ENCODE data around the gene C2CD4D.
A peak's percentile ranks its signal among the peaks of the same experiment; 100 is the strongest.

Gene C2CD4D

DNA sequence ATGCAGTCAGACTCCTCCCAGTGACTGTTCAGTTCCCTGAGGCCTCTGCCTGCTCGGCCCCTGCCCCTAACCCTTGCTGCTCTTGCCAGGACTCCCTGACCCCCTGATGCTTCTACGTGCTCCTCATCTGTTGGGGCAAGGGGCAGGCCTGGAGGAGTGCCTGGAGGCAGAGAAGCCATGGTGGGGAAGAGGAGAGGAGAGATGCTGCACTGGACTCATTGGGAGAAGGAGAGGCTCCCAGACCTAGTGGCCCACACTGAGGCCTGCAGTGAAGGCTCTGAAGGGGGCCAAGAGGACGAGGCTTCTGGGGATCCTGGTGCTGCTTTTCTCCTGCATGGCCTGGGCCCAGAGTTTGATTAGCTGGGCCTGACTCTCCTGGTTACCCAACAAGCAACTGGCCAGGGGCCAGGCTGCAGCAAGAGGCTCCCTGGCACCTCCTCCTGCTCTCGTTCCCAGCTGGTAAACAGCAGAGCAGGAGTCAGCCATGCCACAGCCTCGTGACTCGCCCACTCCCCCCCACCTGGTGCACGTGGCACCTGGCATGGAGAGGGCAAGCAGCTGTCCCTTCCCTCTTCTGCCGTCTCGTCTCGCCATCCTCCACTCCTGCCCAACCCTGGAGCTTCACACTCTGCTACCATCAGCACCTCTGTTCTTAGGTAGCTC lies 7.2 kb downstream of the C2CD4D start:
- DNase-seq, result peak; percentile 94

DNA sequence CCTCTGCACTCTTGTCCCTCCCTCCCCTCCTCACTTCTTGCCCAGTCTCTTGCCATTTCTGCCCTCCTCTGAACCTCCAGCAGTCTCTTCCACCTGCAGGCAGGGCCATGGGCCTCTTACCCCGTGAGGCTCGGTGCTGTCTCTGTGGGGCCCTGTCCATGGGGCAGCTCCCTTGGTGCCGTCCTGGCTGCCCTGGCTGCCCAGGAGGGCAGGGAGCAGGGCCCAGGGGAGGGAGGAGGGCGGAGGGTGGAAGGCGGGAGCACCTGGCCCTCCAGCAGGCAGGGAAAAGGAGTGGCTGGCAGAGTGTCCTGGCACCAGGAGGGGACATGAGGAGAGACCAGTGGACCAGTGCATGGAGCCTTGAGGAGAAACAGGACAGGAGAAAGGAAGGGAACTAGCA lies 8.0 kb downstream of the C2CD4D start, which contains the start of gene RORC:
TSS of gene RORC (minus strand) at position 198 of the 400 bp plus-strand sequence. CDS start at position 160, 38 bp downstream.
- DNase-seq, result peak; percentile 20

DNA sequence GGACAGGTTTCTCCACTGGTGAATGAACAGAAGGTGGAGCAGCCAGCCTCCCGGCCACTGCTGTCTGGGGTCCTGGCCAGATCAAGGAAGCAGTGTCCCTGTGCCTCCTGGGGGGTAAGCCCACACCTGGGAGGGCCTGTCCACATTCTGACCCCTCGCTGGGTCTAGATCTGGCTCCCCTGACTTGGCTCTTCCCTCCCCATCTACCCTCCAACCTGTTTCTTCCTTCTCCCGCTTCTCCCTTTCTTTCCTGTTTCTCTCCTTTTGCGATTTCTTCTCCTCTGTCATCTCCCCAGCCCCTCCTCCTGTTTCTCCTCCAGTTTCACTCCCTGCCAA lies 8.4 kb downstream of the C2CD4D start:
- DNase-seq, result no peak

DNA sequence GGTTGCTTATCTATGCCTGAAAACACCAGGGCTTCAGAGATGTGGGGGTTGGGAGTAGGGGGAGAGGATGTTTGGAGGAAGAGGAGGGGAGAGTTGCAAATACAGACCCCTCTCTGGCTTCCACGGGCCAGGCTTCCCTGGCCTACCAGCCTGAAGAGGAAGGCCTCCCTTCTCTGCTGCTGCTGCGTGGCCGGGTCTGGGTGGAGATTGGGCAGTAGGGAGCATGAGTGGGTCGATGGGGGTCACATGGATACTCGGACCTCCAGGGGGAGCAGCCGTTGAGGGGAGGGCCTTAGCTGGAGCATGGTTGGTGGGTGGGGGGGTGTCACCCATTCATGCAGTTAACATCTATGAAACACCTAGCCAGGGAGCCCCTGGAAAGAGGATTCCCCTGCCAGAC lies 9.6 kb downstream of the C2CD4D start:
- no peak for DNase-seq

DNA sequence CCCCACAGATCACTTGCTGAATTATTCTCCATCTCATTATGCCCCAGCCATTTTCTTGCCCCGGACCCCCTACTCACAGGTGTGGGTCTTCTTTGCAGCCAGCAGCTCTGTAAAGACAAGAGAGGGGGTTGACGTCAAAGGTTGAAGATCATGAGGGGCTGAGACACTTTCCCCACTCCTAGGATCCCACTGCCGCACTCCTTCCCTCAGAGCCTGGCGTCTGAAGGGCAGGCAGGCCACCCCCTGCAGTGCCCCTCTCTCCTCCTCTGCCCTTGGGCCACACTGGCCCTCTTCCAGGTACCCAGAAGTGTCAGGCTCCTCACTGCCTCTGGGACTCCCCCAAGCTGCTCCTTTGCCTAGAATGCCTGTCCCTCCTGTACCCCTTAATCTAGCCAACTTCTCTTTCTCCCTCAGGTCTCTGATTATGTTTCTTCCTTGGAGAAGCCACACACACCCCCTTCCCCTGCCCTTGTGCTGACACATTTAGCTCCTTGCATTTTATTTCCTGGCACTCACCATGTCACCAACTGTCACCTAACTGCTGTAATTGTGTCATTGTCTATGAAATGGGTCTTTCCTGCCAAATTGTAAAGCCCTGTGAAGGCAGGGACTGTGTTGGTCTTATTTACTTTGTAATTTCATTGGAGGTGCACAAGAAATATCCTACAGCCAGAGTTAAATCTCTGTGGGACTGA lies 10.1 kb downstream of the C2CD4D start:
- DNase-seq, result no peak

DNA sequence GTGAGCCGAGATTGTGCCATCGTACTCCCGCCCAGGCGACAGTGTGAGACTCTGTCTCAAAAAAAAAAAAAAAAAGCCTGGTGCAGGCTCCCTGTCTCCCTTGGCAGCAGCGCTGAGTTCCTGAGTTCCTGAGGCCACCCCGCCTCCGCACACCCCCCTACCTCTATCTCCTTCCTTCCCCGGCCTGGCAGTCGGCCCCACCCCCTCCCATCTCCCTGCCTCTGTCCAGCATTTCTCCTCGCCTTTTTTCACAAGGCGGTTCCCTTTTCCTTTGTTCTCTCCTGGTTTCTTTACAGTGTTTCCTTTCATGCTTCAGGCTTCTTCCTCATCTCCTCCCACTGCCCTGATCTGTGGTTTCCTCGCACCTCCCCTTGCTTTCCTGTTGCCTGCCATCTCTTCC lies 10.7 kb downstream of the C2CD4D start:
- no peak for DNase-seq

DNA sequence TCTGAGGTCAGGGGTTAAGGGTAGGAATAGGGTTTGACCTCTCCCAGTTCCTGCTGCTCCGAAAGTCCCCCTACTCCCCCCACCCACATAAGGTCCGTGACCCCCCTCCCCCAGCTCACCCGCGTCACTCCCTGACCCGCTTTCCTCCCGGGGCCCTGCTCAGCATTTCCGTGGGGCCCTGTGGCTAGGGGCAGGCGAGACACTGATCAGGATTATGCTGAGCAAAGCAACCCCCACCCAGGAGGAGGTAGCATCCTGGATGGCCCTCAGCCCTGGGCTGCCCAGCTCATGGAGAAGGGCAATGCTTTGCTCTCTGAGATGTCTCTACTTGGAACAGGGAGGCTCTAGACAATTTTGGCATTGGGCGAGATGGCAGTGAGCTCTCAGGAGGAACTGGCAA lies 11.8 kb downstream of the C2CD4D start:
- no peak for DNase-seq

DNA sequence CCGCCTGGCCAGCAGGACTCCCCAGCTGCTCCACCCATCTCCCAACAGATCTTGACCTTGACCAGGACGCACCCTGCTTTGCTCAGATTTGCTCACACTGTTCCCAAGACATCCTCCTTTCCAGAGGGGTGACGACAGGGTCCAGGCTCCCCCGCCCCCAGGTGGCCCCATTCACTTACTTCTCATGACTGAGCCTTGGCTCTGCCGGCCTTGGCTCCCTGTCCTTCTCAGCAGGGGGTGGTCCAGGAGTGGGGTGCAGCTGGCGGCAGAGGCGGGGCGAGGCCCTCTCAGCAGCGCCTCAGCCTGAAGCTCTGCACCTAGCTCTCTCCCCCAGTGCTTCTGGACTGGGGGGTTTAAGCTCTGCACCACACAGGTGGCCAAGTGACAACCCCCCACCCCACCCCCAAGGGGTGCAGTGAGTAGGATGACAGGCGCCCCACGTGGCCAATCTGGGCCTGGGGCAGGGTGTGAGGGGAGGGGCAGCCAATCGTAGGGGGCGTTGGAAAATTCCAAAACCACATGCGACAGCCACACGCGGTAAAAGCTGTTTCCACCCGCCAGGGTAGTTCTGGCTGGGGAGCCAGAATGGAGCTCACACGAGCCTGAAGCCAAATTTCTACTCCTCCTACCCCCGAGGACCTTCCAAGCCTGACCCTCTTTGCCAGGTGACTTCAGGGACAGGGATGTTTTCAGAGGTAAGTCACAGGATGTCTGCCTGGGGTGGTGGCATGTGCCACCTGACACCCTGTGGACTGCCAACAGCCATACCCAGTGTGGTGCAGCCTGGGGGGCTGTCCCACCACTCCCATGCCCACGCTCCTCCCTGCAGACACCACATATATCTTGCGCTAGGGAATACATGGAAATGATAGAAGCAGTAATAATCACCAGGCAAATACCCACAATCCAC lies 13.6 kb downstream of the C2CD4D start:
- DNase-seq, result no peak

DNA sequence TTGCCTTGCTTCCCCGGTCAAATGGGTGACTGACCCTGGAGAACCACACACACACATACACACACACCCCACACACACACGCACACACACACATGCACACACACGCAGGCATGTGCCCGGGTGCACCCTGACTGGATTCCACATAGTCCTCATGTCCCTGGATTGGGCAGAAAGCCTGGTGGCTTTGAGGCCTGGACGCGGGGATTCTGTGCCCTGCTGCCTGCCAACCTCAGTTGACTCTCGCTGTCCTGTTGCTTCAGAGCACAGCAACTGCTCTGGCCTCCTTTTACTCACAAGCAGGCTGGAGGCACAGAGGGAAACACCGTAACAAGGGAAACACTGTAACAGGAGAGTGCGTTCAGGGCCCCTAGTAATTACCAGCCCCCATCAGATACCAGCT lies 14.4 kb downstream of the C2CD4D start:
- DNase-seq, result no peak

DNA sequence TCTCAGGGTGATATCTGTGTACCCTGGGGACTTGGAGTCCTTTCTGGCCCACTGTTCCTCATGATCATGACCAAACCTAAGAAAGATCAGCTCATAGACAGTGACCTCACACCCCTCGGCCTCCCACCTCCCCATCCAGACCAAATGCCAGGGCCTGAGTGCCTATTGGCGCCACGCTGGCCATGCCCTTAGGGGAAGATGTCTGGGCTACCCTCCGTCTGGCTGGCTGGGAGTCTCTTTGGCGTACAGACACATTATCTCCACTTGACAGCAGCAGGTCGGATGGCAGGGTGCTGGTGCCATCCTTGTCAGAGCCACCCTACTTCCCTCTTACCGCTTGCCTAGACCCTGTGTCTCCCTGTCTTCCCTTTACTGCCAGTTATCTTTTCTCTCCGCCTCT lies 16.4 kb downstream of the C2CD4D start:
- DNase-seq, result no peak

DNA sequence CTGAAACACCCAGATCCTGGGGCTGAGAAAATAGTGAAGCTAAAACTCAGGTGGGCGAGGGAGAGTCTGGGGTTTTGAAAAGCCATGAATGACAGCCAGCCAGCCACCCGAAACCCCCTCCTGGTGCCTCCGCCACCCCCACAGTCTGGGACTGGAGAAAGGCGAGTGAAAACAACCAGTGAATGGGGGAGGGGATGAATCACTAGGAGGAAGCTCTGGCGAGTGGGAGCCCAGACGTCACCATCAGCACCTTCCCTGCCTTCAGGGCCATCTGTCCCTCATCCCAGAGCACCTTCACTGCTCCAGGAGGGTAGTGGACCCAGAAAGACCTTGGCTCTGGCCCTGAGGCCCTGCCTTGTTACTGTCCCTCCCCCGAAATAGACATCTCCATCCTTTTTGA lies 17.2 kb downstream of the C2CD4D start:
- no peak for DNase-seq

DNA sequence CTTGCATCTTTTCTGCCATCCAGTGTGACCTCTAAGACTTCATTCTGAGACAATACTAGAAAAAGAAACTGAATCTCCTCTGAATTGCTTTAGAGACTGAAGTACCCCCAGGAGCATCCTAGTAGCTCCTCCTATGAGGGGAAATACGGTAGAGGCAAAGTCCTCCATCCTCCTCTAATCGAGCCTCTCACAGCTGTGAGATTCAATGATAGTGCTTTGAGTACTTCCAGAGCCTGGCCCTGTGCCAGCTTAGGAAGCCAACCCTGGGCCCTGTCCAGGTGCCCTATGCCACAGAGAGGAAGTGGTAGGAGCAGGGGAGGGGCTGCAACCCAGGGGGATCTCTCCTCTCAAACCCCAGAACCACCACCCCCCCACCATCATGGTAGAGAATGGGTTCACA lies 18.7 kb downstream of the C2CD4D start:
- peak; percentile 91 for DNase-seq

DNA sequence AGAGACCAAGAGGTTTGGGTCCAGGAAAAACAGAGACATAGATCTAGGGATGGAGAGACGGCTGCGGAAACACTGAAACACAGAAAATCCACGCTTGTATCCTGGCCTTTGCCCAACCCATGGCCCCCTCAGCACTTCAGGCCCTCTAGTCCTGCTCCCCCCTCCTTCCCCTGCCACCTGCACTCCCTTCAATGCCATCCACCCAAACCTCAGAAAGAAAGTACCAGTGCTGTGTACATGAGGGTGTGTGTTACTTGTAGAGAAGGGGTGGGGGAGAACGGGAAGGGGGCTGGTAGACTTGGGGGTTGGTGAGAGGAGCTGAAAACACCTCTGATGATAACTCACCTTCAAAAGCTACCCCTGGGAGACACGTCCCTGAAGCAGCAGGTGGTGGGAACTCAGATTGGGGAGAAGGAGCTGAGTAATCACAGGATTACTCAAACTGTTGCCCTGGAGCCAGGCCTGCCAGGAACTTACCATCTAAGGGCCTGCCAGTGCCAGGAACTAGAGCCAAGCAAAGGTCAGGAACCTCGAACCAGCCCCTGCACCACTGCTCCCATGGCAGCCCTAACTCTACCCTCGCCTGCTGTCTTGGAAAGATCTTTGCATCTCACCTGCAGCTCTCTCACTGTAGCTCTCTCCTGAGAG lies 19.5 kb downstream of the C2CD4D start:
- no peak for DNase-seq

DNA sequence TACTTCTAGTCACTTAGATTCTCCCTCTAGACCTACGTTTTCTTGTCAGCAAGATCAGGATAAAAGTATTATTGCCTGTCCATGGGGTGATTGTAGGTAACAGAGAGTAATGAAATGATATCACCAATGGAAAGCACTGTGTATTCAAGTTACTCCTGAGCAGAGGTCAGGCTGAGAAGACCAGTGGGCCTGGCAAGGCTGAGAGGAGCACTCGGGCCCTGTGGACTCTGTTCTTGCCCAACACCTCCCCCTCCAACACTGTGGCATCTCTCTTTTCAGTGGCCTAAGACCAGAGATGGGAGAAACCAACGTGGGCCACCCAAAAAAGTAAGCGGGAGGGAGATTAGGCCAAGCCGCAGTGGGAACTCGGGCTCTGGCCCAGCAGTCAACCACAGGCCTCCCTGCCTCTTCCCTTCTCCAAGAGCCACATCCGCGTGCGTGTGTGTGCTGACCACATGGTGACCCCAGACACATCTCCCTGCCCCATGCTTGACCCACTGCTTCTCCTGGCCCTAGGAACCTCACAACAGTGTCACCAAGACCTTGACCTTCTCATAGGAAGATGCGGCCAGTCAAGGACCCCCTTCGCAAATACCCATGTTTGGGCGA lies 20.3 kb downstream of the C2CD4D start:
- no peak for DNase-seq

DNA sequence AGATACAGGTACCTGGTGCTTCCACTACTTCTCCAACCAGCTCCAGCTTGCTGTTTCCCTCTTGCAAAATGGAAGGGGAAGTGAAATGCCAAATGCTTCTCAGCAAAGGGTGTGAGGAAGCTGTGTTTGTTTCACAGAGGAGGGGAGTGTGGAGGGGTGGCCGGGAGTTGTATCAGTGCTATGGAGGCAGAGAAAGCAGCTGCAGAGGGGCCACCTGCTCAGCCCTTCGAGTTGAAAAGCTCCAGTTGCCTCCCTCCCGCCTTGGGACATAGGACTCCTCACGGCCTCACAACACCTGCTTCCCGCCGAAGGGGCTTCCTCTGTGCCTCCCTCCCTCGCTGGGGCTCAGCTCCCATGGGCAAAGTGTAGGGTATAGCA lies 22.3 kb downstream of the C2CD4D start:
- peak; percentile 46 for DNase-seq

DNA sequence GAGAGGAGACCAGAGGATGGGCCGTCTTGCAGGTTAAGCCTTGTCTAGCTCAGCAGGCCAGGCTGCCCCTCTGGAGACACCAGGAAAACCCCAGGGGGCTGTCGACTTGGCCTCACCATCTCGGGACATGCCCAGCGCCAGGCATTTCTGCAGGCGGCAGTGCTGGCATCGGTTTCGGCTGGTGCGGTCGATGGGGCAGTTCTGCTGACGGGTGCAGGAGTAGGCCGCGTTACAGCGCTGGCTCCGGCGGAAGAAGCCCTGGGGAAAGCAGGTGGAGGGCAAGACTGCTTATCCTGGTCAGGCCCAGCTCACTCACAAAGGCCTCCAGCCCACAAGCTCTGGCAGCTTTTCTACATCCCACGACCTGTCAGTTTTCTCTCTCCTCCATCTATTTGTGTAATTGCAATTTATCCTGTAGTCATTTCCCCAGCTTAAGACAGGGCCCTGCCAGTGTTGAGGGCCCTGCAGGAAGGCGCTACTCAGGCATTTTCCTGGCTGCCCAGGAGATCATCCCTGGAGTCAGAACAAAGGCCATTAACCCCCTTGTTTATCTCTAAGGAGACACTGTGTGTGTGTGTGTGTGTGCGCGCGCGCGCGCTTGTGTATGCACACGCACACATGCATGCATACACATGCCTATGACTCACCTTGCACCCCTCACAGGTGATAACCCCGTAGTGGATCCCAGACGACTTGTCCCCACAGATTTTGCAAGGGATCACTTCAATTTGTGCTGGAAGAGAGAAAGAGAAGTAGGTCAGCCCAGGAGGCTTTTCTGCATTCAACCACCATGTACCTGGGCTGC lies 22.9 kb downstream of the C2CD4D start:
- peak; percentile 45 for DNase-seq

DNA sequence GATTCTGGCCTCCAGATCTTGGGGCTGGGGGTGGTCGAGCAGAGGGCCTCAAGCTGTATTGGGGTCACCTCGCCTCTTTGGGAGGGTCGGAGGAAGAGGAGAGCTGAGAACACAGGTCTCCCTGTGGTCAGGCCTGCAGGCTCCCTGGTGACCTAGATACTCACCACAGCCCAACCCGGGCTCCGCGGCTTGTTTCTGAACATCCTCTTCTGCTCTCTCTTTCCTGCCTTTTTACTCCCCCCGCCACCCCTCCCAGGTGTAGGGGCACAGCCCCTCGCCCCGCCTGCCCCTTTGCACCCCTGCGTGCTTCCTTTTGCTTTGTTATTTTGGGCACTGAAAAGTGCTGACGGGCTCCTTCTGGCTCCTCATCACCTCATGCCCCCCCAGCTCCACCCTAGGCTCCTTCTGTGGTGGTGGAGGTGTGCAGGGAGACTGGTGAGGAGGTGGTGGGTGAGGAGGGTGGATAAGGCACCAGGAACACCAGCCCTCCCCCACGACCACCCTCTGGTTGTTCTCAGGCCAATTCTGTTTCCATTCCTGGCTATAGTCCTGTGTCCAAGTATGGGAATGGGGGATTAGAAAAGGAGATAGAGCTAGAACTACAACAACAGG lies 23.8 kb downstream of the C2CD4D start:
- no peak for DNase-seq

DNA sequence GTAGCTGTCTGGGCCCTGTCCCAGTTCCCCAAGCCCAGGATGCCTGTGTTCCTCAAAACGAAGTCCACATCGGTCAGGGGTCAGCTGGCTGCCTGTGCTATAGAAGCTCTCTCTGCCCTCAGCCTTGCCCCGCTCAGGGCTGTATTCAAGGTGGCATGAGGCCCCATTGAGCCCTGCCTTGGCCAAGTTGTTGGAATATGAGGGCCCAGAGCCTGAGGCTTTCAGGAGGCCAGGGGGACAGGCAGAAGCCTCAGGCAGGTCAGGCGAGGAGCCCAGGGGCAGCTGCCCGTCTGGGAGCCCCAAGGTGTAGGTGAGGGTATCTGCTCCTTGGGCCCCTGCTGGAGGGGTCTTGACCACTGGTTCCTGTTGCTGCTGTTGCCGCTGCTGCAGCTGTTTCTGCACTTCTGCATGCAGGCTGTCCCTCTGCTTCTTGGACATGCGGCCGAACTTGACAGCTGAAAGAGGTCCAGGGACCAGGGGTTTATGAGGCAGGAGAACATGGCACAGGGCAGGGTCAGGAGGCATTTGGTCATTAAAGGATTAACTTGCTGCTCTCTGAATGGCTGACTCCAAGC lies 24.6 kb downstream of the C2CD4D start:
- DNase-seq, result no peak

DNA sequence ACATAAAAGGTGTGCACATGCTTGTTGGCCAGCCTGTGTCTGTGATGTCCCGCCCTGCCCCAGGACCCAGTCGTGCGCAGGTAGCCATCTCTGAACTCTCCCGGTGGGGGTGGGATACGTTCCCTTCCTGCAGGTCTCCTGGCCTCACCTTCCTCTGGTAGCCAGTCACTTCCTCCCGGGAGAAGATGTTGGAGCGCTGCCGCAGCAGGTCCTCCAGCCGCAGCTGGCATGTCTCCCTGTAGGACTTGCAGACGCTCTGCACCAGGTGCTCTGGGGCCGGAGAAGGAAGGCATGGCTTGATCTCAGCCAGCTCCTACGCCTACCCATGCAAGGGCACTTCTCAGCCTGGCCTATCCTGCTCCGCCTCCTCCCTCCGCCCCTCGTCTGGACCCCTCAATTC lies 25.2 kb downstream of the C2CD4D start:
- no peak for DNase-seq

DNA sequence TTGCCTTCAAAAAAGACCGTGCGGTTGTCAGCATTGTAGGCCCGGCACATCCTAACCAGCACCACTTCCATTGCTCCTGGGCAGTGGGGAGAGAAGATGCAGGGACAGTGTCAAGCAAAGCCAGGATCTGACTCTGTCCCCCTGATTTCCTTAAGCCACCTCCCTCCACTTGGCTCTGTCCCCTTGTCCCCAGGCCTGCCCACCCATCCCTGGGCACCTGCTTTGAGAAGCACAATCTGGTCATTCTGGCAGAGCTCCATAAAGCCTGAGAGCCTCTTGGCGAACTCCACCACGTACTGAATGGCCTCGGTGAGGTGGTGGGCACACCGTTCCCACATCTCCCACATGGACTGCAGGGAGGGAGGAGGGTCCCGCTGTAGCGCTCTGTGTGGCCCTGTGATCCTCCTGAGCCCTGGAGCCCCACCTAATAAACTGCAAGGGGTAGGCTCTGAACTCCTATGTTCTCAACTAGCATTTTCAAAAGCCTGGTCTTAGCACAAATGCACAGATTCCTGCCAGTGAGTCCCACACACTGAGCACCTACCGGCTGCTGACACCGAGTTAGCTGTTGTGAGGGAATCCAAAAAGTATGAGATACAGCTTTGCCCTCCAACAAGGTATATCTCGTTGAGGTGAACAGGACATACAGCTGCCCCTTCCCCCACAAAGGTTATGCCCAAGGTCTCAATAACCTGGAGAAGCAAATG lies 26.2 kb downstream of the C2CD4D start:
- no peak for DNase-seq

DNA sequence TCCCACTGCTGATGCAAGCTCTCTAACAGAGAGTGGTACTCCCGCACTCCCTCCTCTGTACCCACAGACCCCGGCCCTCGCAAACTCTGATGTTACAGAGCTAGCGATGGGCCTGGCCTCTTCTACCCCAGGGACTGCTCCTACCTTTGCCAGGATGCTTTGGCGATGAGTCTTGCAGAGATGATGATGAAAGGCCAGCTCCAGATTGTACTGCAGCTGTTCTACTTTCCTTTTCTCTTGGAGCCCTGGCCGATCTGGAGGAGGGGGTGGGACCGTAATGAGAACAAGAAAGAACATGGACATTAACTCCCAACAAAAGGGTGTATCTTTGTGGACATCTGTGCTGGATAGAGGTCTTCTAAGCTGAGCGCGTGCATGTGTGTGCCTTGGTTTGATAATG lies 28.4 kb downstream of the C2CD4D start:
- DNase-seq, result no peak

Measured in DMS153 (cell line).